HepG2 (cell line): ENCODE data around the gene DSG2. TPM values are rescaled to one million over a fixed set of nuclear protein-coding genes. Genes with fewer than 3 reads are reported as not detected.
A peak's percentile ranks its signal among the peaks of the same experiment; 100 is the strongest.

Experiments
- CREB3 ChIP-seq: sonication (generic); formaldehyde crosslinking; IDR thresholded peaks from 2 replicates; pipeline ENCODE4 v1.5.0; 2020; ENCODE audit warnings: missing genetic modification reagents
- ELF3 ChIP-seq: IDR thresholded peaks from 2 replicates; pipeline ENCODE4 v1.6.1; 2016; ENCODE audit warnings: missing genetic modification reagents, missing compliant biosample characterization
- FOXP1 ChIP-seq, 2 experiments: fragments of 450-650 bp in 1 of 2; IDR thresholded peaks; 2 replicates each; pipeline ENCODE4 v1.6.1; 2017 to 2018; ENCODE audit warnings: antibody characterized with exemption in 1 of 2
- GTF3A ChIP-seq: sonication (generic); formaldehyde crosslinking; conservative IDR thresholded peaks from 2 replicates; pipeline ENCODE4 v1.4.0; 2020; ENCODE audit warnings: mild to moderate bottlenecking, missing genetic modification reagents
- JDP2 ChIP-seq: sonication (generic); formaldehyde crosslinking; IDR thresholded peaks from 2 replicates; pipeline ENCODE4 v1.8.1; 2022; ENCODE audit warnings: missing genetic modification reagents, borderline replicate concordance
- LCORL ChIP-seq, 2 experiments: fragments of 450-650 bp in 1 of 2; sonication (generic) in 1 of 2; formaldehyde crosslinking in 1 of 2; IDR thresholded peaks; 2 replicates each; pipeline versions ENCODE4 v1.5.0 to v1.6.1; 2017 to 2020; ENCODE audit warnings: antibody characterized with exemption in 1 of 2, missing genetic modification reagents in 1 of 2
- NR2F1 ChIP-seq, 2 experiments: fragments of 450-650 bp in 1 of 2; formaldehyde crosslinking in 1 of 2; IDR thresholded peaks; 2 replicates each; pipeline versions ENCODE4 v1.5.0 to v1.6.1; 2016 to 2020; ENCODE audit warnings: mild to moderate bottlenecking in 1 of 2, missing compliant biosample characterization in 1 of 2, missing genetic modification reagents in 1 of 2, moderate library complexity in 1 of 2
- PHB2 ChIP-seq: fragments of 450-650 bp; IDR thresholded peaks from 2 replicates; pipeline ENCODE4 v1.6.1; 2018; ENCODE audit not compliant: partially characterized antibody
- SAFB2 ChIP-seq: sonication (generic); formaldehyde crosslinking; IDR thresholded peaks from 2 replicates; pipeline ENCODE4 v1.5.1; 2020; ENCODE audit warnings: missing genetic modification reagents, low read depth, mild to moderate bottlenecking, borderline replicate concordance
- SOX5 ChIP-seq: IDR thresholded peaks from 2 replicates; pipeline ENCODE4 v1.6.1; 2016; ENCODE audit warnings: borderline replicate concordance
- SOX6 ChIP-seq, 2 experiments: fragments of 450-650 bp in 1 of 2; sonication (generic) in 1 of 2; formaldehyde crosslinking in 1 of 2; IDR thresholded peaks; 2 replicates each; pipeline versions ENCODE4 v1.4.0 to v1.6.1; 2017 to 2020; ENCODE audit warnings: antibody characterized with exemption in 1 of 2, mild to moderate bottlenecking in 1 of 2, missing genetic modification reagents in 1 of 2
- TARDBP ChIP-seq: sonication (generic); formaldehyde crosslinking; IDR thresholded peaks from 2 replicates; pipeline ENCODE4 v1.8.0; 2022; ENCODE audit warnings: mild to moderate bottlenecking, missing genetic modification reagents
- U2AF2 ChIP-seq: fragments of 200-400 bp; formaldehyde crosslinking; IDR thresholded peaks from 2 replicates; pipeline ENCODE4 v1.6.1; 2017; ENCODE audit warnings: low read depth, mild to moderate bottlenecking, low read length
- ZNF335 ChIP-seq: sonication (generic); formaldehyde crosslinking; IDR thresholded peaks from 2 replicates; pipeline ENCODE4 v1.4.0; 2020; ENCODE audit warnings: missing genetic modification reagents
- polyA plus RNA-seq, 8 experiments: library from polyadenylated mRNA; depleted of rRNA in 3 of 8; stranded (reverse) in 7 of 8; unstranded in 1 of 8; fragments of >200 nt; fragmentation: Illumina TruSeq in 4 of 8; extraction: Trizol in 4 of 8; gene quantifications; 2 replicates each; pipeline versions ENCODE4 v1.2.1 to v1.2.3, GENCODE V29; 2011 to 2016; ENCODE audit warnings: low read depth in 4 of 8, missing spikeins in 1 of 8, mixed read lengths in 1 of 8; ENCODE audit not compliant: insufficient read depth in 1 of 8
- total RNA-seq, 5 experiments: library from RNA; depleted of rRNA; stranded (reverse); fragments of >200 nt; fragmentation: Illumina TruSeq; extraction: Trizol; gene quantifications; 2 replicates each; pipeline ENCODE4 v1.2.3, GENCODE V29; 2016; ENCODE audit warnings: low read depth in 1 of 5
- TF ChIP-seq, protein P1 (sequence below): IDR thresholded peaks from 2 replicates; pipeline ENCODE4 v1.6.1; 2012; ENCODE audit warnings: low read length, improper control_type of control experiment
- TF ChIP-seq, protein P2 (sequence below): sonication (generic); formaldehyde crosslinking; conservative IDR thresholded peaks from 2 replicates; pipeline ENCODE4 v1.4.0; 2020; ENCODE audit warnings: mild to moderate bottlenecking, missing genetic modification reagents, moderate library complexity
- TF ChIP-seq, protein P3 (sequence below): IDR thresholded peaks from 2 replicates; pipeline ENCODE4 v1.6.1; 2016; ENCODE audit warnings: mild to moderate bottlenecking
- TF ChIP-seq, protein P4 (sequence below): sonication (generic); formaldehyde crosslinking; IDR thresholded peaks from 2 replicates; pipeline ENCODE4 v1.4.0; 2020; ENCODE audit warnings: missing genetic modification reagents

DSG2 gene
- total and polyA plus RNA-seq, 2 of the 13 experiments (the other 11 are each of a cell fraction or from before 2014, with no cell fraction given), result 23.3 to 66.7 TPM

DNA sequence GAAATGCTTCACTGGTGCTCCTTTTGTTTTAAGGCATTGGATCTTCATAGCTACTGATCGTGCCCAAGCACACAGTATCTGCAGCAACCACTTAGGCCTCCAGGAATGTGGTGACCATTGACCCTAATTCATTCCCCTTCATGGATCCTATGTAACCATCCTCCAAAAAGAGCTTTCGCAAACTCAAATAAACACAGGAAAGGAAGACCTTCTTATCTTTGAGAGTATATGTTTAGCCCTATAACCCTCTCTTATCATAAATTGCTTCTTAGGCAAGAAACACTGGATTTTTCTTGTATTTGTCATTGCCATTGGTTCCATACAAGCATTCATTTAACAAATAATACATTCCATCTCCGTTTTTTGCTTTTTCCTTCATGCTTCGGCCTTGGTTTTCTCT, 89.6 kb downstream of the DSG2 start (continued):
- TF ChIP-seq, protein P1, sequence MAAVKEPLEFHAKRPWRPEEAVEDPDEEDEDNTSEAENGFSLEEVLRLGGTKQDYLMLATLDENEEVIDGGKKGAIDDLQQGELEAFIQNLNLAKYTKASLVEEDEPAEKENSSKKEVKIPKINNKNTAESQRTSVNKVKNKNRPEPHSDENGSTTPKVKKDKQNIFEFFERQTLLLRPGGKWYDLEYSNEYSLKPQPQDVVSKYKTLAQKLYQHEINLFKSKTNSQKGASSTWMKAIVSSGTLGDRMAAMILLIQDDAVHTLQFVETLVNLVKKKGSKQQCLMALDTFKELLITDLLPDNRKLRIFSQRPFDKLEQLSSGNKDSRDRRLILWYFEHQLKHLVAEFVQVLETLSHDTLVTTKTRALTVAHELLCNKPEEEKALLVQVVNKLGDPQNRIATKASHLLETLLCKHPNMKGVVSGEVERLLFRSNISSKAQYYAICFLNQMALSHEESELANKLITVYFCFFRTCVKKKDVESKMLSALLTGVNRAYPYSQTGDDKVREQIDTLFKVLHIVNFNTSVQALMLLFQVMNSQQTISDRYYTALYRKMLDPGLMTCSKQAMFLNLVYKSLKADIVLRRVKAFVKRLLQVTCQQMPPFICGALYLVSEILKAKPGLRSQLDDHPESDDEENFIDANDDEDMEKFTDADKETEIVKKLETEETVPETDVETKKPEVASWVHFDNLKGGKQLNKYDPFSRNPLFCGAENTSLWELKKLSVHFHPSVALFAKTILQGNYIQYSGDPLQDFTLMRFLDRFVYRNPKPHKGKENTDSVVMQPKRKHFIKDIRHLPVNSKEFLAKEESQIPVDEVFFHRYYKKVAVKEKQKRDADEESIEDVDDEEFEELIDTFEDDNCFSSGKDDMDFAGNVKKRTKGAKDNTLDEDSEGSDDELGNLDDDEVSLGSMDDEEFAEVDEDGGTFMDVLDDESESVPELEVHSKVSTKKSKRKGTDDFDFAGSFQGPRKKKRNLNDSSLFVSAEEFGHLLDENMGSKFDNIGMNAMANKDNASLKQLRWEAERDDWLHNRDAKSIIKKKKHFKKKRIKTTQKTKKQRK, result no peak
- TF ChIP-seq TARDBP (CRISPR knock-in tag), result peak; percentile 61; the same call in 1 of the 2 replicates
- TF ChIP-seq JDP2, result no peak
- no peak for TF ChIP-seq ZNF335 (CRISPR knock-in tag)
- TF ChIP-seq PHB2, result no peak
- TF ChIP-seq ELF3 (CRISPR knock-in tag), result peak; percentile 37; the same call in 1 of the 2 replicates
- no peak for TF ChIP-seq FOXP1 (IDR thresholded peaks at IDR 0.05)
- TF ChIP-seq FOXP1 (CRISPR knock-in tag; IDR thresholded peaks at IDR 0.05), result peak; percentile 84
- TF ChIP-seq SAFB2 (CRISPR knock-in tag), result no peak
- peak; percentile 63 for TF ChIP-seq SOX5 (CRISPR knock-in tag)
- TF ChIP-seq SOX6 (IDR thresholded peaks at IDR 0.05), result no peak
- peak; percentile 75 for TF ChIP-seq SOX6 (CRISPR knock-in tag; IDR thresholded peaks at IDR 0.05)
- peak; percentile 37 to 76; a peak in 1 of 4 replicates for TF ChIP-seq NR2F1 (CRISPR knock-in tag; IDR thresholded peaks at IDR 0.05)
- TF ChIP-seq, protein P2, sequence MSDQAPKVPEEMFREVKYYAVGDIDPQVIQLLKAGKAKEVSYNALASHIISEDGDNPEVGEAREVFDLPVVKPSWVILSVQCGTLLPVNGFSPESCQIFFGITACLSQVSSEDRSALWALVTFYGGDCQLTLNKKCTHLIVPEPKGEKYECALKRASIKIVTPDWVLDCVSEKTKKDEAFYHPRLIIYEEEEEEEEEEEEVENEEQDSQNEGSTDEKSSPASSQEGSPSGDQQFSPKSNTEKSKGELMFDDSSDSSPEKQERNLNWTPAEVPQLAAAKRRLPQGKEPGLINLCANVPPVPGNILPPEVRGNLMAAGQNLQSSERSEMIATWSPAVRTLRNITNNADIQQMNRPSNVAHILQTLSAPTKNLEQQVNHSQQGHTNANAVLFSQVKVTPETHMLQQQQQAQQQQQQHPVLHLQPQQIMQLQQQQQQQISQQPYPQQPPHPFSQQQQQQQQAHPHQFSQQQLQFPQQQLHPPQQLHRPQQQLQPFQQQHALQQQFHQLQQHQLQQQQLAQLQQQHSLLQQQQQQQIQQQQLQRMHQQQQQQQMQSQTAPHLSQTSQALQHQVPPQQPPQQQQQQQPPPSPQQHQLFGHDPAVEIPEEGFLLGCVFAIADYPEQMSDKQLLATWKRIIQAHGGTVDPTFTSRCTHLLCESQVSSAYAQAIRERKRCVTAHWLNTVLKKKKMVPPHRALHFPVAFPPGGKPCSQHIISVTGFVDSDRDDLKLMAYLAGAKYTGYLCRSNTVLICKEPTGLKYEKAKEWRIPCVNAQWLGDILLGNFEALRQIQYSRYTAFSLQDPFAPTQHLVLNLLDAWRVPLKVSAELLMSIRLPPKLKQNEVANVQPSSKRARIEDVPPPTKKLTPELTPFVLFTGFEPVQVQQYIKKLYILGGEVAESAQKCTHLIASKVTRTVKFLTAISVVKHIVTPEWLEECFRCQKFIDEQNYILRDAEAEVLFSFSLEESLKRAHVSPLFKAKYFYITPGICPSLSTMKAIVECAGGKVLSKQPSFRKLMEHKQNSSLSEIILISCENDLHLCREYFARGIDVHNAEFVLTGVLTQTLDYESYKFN (CRISPR knock-in tag), result peak; percentile 88
- TF ChIP-seq CREB3 (CRISPR knock-in tag), result no peak
- TF ChIP-seq U2AF2, result no peak
- TF ChIP-seq LCORL (IDR thresholded peaks at IDR 0.05), result no peak
- TF ChIP-seq LCORL (CRISPR knock-in tag; IDR thresholded peaks at IDR 0.05), result peak; percentile 55
- TF ChIP-seq, protein P3, sequence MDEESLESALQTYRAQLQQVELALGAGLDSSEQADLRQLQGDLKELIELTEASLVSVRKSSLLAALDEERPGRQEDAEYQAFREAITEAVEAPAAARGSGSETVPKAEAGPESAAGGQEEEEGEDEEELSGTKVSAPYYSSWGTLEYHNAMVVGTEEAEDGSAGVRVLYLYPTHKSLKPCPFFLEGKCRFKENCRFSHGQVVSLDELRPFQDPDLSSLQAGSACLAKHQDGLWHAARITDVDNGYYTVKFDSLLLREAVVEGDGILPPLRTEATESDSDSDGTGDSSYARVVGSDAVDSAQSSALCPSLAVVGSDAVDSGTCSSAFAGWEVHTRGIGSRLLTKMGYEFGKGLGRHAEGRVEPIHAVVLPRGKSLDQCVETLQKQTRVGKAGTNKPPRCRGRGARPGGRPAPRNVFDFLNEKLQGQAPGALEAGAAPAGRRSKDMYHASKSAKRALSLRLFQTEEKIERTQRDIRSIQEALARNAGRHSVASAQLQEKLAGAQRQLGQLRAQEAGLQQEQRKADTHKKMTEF, result peak; percentile 59; the same call in 1 of the 2 replicates
- TF ChIP-seq GTF3A (CRISPR knock-in tag), result no peak
- TF ChIP-seq, protein P4, sequence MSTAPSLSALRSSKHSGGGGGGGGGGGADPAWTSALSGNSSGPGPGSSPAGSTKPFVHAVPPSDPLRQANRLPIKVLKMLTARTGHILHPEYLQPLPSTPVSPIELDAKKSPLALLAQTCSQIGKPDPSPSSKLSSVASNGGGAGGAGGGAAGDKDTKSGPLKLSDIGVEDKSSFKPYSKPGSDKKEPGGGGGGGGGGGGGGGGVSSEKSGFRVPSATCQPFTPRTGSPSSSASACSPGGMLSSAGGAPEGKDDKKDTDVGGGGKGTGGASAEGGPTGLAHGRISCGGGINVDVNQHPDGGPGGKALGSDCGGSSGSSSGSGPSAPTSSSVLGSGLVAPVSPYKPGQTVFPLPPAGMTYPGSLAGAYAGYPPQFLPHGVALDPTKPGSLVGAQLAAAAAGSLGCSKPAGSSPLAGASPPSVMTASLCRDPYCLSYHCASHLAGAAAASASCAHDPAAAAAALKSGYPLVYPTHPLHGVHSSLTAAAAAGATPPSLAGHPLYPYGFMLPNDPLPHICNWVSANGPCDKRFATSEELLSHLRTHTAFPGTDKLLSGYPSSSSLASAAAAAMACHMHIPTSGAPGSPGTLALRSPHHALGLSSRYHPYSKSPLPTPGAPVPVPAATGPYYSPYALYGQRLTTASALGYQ (CRISPR knock-in tag), result peak; percentile 51; the same call in 1 of the 2 replicates
